Thyroid gland (tissue), 4 donors: Measurements from ENCODE around the gene ANO6. TPM values are rescaled to one million over a fixed set of nuclear protein-coding genes. Genes with fewer than 3 reads are reported as not detected.

Experiments used
- DNase-seq, 2 donors: peaks; one replicate each; pipeline ENCODE4 v3.0.0-alpha.2; 2019
- H3K27ac ChIP-seq, 3 donors: fragments of 200-600 bp; sonication (generic); 1 replicate in 2 of 3; 2 replicates in 1 of 3; pipeline ENCODE4 v1.5.1; 2016 to 2019; ENCODE audit warnings: mild to moderate bottlenecking in 1 of 3, moderate library complexity in 1 of 3
- H3K27me3 ChIP-seq: fragments of 200-600 bp; sonication (generic); one replicate; pipeline ENCODE4 v1.5.1; 2019
- H3K36me3 ChIP-seq, 2 donors: fragments of 200-600 bp; sonication (generic); one replicate each; pipeline ENCODE4 v1.5.1; 2016 to 2019
- H3K4me1 ChIP-seq, 2 donors: fragments of 200-600 bp; sonication (generic); one replicate each; pipeline ENCODE4 v1.5.1; 2017 to 2019
- H3K4me3 ChIP-seq, 3 donors: fragments of 200-600 bp; sonication (generic); replicated peaks in 1 of 3; 1 replicate in 2 of 3; 2 replicates in 1 of 3; pipeline ENCODE4 v1.5.1; 2016; ENCODE audit warnings: mild to moderate bottlenecking in 1 of 3
- H3K9me3 ChIP-seq: fragments of 200-600 bp; sonication (generic); one replicate; pipeline ENCODE4 v1.5.1; 2017
- POLR2A ChIP-seq, 2 donors: fragments of 450-650 bp; IDR thresholded peaks; one replicate each; pipeline ENCODE4 v1.6.1; 2017; ENCODE audit warnings: antibody characterized with exemption in 2 of 2, mild to moderate bottlenecking in 2 of 2, moderate library complexity in 1 of 2
- WGBS, 2 donors: methylation state at CpG; one replicate each; pipeline ENCODE4 v1.1.5; 2017; 5-methylcytosine and 5-hydroxymethylcytosine counted together
- intact Hi-C: fragments of 100-400 bp; cut with DNase I; formaldehyde crosslinking; loops from one replicate; pipeline ENCODE4 v1.15.1; 2023
- total RNA-seq, 4 donors: library from RNA; depleted of rRNA; stranded (reverse); fragments of >200 nt; gene quantifications; one replicate each; pipeline ENCODE4 v1.2.3, GENCODE V29; 2016
- TF ChIP-seq, protein P1 (sequence below), 6 experiments: fragments of 200-600 bp in 3 of 6; fragments of 450-650 bp in 3 of 6; sonication (generic) in 3 of 6; IDR thresholded peaks; one replicate each; pipeline ENCODE4 v1.5.1; 2016 to 2019; ENCODE audit warnings: antibody characterized with exemption in 6 of 6, mild to moderate bottlenecking in 2 of 6, inconsistent platforms in 1 of 6, moderate library complexity in 1 of 6

ANO6 gene
- total RNA-seq, 4 donors from 2014 or later, result 37.3 to 61.1 (median 48.1) TPM

DNA sequence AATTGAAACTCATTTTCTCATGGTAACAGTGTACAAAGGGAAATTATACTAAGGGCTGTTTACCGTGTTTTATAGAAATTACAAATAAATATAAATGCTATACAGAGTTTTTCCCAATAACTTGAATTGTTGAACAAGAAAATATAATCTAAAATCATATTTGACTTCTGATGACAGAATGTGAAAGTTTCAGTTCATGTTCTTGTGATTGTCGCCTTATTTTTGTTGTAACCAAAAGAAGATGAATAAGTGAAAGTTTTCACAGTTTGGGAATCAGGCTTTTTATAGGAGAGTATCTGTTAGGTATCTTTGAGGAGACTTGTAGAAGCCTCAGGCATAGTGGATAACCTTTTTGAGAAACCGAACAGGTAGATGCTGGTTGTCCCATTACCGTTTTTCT lies 28.1 kb downstream of the ANO6 start:
- H3K4me3 ChIP-seq, result no peak overlapping the region
- WGBS, 2 donors, result 85 to 93% methylated on average over 4 of the region's 4 CpGs

GRCh38 chr12:45244561-45245343 lies 28.9 kb downstream of the ANO6 start:
- H3K27ac ChIP-seq, result no peak overlapping the region
- no peaks in the 10 kb centered on the region for H3K36me3 ChIP-seq
- DNase-seq, result no peak
- H3K27me3 ChIP-seq, result no peaks in the 10 kb centered on the region
- H3K9me3 ChIP-seq, result no peaks in the 10 kb centered on the region
- H3K4me1 ChIP-seq, result no peaks in the 10 kb centered on the region
- intact Hi-C loops, result no loop called here
- H3K4me3 ChIP-seq, result no peak overlapping the region
- TF ChIP-seq, protein P1, sequence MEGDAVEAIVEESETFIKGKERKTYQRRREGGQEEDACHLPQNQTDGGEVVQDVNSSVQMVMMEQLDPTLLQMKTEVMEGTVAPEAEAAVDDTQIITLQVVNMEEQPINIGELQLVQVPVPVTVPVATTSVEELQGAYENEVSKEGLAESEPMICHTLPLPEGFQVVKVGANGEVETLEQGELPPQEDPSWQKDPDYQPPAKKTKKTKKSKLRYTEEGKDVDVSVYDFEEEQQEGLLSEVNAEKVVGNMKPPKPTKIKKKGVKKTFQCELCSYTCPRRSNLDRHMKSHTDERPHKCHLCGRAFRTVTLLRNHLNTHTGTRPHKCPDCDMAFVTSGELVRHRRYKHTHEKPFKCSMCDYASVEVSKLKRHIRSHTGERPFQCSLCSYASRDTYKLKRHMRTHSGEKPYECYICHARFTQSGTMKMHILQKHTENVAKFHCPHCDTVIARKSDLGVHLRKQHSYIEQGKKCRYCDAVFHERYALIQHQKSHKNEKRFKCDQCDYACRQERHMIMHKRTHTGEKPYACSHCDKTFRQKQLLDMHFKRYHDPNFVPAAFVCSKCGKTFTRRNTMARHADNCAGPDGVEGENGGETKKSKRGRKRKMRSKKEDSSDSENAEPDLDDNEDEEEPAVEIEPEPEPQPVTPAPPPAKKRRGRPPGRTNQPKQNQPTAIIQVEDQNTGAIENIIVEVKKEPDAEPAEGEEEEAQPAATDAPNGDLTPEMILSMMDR (IDR thresholded peaks at IDR 0.05), result no peak
- no peak for TF ChIP-seq POLR2A (IDR thresholded peaks at IDR 0.05)
- WGBS, 2 donors, result 81 to 84% methylated on average over 9 of the region's 9 CpGs

More for the DNA sequence above, 28.1 kb downstream of the ANO6 start:
- no peak overlapping the region for H3K27ac ChIP-seq
- H3K27me3 ChIP-seq, result no peaks in the 10 kb centered on the region
- intact Hi-C loops, result no loop called here
- H3K4me1 ChIP-seq, result no peaks in the 10 kb centered on the region
- TF ChIP-seq, protein P1 (IDR thresholded peaks at IDR 0.05), result no peak
- TF ChIP-seq POLR2A (IDR thresholded peaks at IDR 0.05), result no peak
- no peaks in the 10 kb centered on the region for H3K36me3 ChIP-seq
- H3K9me3 ChIP-seq, result no peaks in the 10 kb centered on the region
- DNase-seq, result no peak

DNA sequence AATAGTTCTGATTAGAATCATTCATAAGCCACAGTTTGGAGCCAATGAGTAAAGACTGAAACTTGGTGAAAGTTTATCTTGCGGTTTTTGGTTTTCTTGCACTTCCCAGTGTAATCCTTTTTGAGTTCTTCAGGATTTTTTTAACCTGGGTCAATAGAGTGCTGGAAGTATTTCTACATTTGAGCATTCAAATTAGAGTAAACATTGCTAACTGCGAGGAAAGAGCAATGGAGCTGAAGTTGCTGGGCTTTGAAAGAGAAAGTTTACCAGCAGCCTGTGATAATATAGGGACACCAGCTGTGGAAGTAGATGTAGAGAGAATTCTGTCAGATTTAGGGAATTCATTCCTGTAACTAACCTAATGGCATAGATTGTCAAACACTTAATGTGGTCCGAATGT lies 30.3 kb downstream of the ANO6 start:
- no peaks in the 10 kb centered on the region for H3K36me3 ChIP-seq
- no peaks in the 10 kb centered on the region for H3K4me1 ChIP-seq
- intact Hi-C loops, result no loop called here
- no peak for TF ChIP-seq POLR2A (IDR thresholded peaks at IDR 0.05)
- TF ChIP-seq, protein P1 (IDR thresholded peaks at IDR 0.05), result no peak
- no peak for DNase-seq
- H3K27me3 ChIP-seq, result no peaks in the 10 kb centered on the region
- 84 to 88% methylated on average over 3 of the region's 3 CpGs for WGBS, 2 donors
- H3K4me3 ChIP-seq, result no peak overlapping the region
- no peak overlapping the region for H3K27ac ChIP-seq
- no peaks in the 10 kb centered on the region for H3K9me3 ChIP-seq

DNA sequence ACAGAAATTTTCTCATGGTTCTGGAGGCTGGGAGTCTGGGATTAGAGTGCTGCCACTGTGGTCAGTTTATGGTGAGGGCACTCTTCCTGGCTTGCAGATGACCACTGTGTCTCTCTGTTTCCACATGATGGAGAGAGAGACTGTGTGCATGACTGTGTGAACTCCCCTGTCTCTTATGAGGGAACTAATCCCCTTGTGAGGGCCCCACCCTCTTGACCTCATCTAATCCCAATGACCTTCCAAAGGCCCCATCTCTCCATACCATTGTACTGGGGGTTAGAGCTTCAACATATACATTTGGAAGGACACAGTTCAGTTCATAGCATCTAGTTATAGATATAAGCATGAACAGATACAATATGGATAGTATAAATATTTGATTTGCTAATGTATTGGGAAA lies 31.7 kb downstream of the ANO6 start:
- Histone ChIP-seq H3K36me3 (no peaks in the 10 kb centered on the region), H3K9me3 (no peaks in the 10 kb centered on the region), H3K27ac (no peak overlapping the region), H3K27me3 (no peaks in the 10 kb centered on the region), H3K4me3 (no peak overlapping the region), H3K4me1 (no peaks in the 10 kb centered on the region)
- TF ChIP-seq, protein P1 (IDR thresholded peaks at IDR 0.05), result no peak
- no peak for TF ChIP-seq POLR2A (IDR thresholded peaks at IDR 0.05)
- no peak for DNase-seq
- intact Hi-C loops, result no loop called here

DNA sequence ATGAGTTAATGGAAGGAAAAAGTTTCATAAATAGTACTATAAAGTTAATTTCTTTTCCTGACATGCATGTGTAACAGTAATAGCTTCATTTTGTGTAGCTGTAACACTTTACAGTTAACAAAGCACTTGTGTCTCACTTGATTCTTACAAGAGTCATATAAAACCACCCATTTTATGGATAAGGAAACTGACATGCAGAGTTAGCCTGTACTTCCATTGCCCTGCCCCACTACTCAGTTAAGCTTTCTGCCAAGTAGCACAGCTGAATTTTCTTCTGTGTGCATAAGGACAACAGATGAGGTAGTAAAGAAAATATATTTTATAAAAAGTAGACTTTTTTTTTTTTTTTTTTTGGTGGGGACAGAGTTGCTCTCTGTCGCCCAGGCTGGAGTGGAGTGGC lies 32.2 kb downstream of the ANO6 start:
- 95 to 96% methylated on average over 1 of the region's 1 CpG for WGBS, 2 donors
- Histone ChIP-seq H3K4me3 (no peak overlapping the region), H3K4me1 (no peaks in the 10 kb centered on the region), H3K27ac (no peak overlapping the region), H3K9me3 (no peaks in the 10 kb centered on the region), H3K27me3 (no peaks in the 10 kb centered on the region), H3K36me3 (no peaks in the 10 kb centered on the region)
- no peak for TF ChIP-seq POLR2A (IDR thresholded peaks at IDR 0.05)
- TF ChIP-seq, protein P1 (IDR thresholded peaks at IDR 0.05), result no peak
- DNase-seq, result no peak
- intact Hi-C loops, result no loop called here
